Transverse colon (tissue), 4 donors: ENCODE data around the gene SLC19A1. TPM values are rescaled to one million over a fixed set of nuclear protein-coding genes. Genes with fewer than 3 reads are reported as not detected.

Source experiments
- DNase-seq: peaks from one replicate; pipeline ENCODE4 v3.0.0-alpha.2; 2019
- H3K27ac ChIP-seq, 4 donors: fragments of 200-600 bp; sonication (generic); 2 replicates each; pipeline ENCODE4 v1.5.1; 2016 to 2018; ENCODE audit warnings: inconsistent platforms in 4 of 4
- H3K27me3 ChIP-seq: fragments of 200-600 bp; sonication (generic); 2 replicates; pipeline ENCODE4 v1.5.1; 2017; ENCODE audit warnings: inconsistent platforms
- H3K36me3 ChIP-seq, 4 donors: fragments of 200-600 bp; sonication (generic); 2 replicates each; pipeline ENCODE4 v1.5.1; 2017 to 2019; ENCODE audit warnings: inconsistent platforms in 4 of 4
- H3K4me1 ChIP-seq, 4 donors: fragments of 200-600 bp; sonication (generic); 2 replicates each; pipeline ENCODE4 v1.5.1; 2017 to 2020; ENCODE audit warnings: inconsistent platforms in 4 of 4
- H3K4me3 ChIP-seq, 4 donors: fragments of 200-600 bp; sonication (generic); 1 replicate in 1 of 4; 2 replicates in 3 of 4; pipeline versions ENCODE4 v1.5.1 to v1.6.1; 2017 to 2019; ENCODE audit warnings: inconsistent platforms in 4 of 4
- H3K9me3 ChIP-seq, 2 donors: fragments of 200-600 bp; sonication (generic); 2 replicates each; pipeline ENCODE4 v1.5.1; 2017 to 2019; ENCODE audit warnings: inconsistent platforms in 2 of 2
- EP300 ChIP-seq: sonication (generic); formaldehyde crosslinking; IDR thresholded peaks from one replicate; pipeline ENCODE4 v1.6.1; 2017; ENCODE audit warnings: antibody characterized with exemption, low read depth
- POLR2A ChIP-seq: fragments of 450-650 bp; IDR thresholded peaks from one replicate; pipeline ENCODE4 v1.6.1; 2016; ENCODE audit warnings: antibody characterized with exemption, mild to moderate bottlenecking, moderate library complexity
- POLR2AphosphoS5 ChIP-seq, 3 donors: sonication (generic); formaldehyde crosslinking; IDR thresholded peaks; one replicate each; pipeline ENCODE4 v1.6.1; 2016; ENCODE audit warnings: antibody characterized with exemption in 3 of 3
- WGBS, 2 donors: methylation state at CpG; one replicate each; pipeline ENCODE4 v1.1.5; 2018; ENCODE audit warnings: low coverage in 1 of 2; 5-methylcytosine and 5-hydroxymethylcytosine counted together
- in situ Hi-C, 4 donors: fragments of 200-750 bp; cut with MboI; loops; one replicate each; pipeline versions ENCODE4 v1.15.0 to v1.15.1; 2017; ENCODE audit warnings: low sequenced_read_pairs in 3 of 4, low pct_ligation_motif_present in 1 of 4, low pct_unique_long_range_greater_than_20kb in 1 of 4
- intact Hi-C: fragments of 100-400 bp; cut with DNase I; formaldehyde crosslinking; loops from one replicate; pipeline ENCODE4 v1.15.1; 2023; ENCODE audit warnings: low total_unique reads
- small RNA-seq, 4 donors: library from RNA; depleted of rRNA; stranded (forward); fragments of <200 nt; gene quantifications; one replicate each; pipeline ENCODE3, GENCODE V24; 2016
- total RNA-seq, 4 donors: library from RNA; depleted of rRNA; stranded (reverse); fragments of >200 nt; gene quantifications; one replicate each; pipeline ENCODE4 v1.1.0, GENCODE V29; 2016
- TF ChIP-seq, protein P1 (sequence below), 5 experiments: fragments of 200-600 bp in 3 of 5; fragments of 450-650 bp in 2 of 5; sonication (generic) in 3 of 5; IDR thresholded peaks; 1 replicate in 2 of 5; 2 replicates in 3 of 5; pipeline ENCODE4 v1.5.1; 2016 to 2017; ENCODE audit warnings: antibody characterized with exemption in 5 of 5, inconsistent platforms in 3 of 5, mild to moderate bottlenecking in 2 of 5, moderate library complexity in 1 of 5

SLC19A1 gene
- total RNA-seq, 4 donors from 2014 or later: 8.3 to 24.1 (median 17.3) TPM

DNA sequence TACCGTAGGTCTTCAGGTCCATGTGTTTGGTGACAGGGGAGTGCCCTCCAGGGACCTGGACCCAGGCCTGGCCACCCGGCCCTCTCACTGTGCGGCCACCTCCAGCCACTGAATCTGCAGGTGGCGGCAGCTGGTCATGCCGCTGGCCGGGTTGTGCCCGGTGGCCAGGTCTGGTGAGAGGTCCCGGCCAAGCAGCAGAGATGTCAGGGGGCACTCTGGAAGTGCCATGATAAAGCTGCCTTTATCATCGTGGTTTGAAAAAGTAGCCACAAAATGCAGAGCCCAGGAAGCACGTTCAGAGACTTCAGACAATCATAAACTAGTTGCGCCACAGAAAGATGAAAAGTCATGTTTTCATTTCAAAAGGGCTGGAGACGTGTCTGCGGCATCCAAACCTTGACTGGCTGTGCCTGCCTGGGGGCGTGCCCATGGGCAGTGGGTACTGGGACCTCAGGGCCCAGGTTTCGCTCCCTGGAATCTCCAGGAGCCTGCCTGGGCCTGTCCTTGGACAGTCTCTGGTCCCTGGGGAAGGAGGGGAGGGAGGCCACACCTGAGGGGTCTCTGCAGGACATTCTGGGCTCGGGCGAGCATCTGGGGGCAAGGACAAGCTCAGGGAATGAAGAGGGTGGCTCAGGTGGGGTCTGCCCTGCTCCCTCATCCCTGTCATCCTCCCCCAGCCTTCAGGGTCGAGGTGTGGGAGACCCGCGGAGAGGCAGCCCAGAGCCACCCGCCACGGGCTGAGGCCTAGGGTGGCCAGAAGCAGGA is 92.4 kb downstream of the SLC19A1 start:
- Histone ChIP-seq H3K4me1 (peaks cover 0 to 8% (median 2%) of the 10 kb centered on the region in 4 donors), H3K9me3 (no peaks in the 10 kb centered on the region), H3K27ac (no peak overlapping the region), H3K4me3 (no peak overlapping the region), H3K36me3 (no peaks in the 10 kb centered on the region), H3K27me3 (no peaks in the 10 kb centered on the region)
- intact Hi-C loops: no loop called here
- WGBS, 2 donors: 60 to 80% methylated on average over 2 to 22 of the region's 22 CpGs
- in situ Hi-C loops: loop anchor here (10.0 to 25.0 kb wide), 4 partner anchors 163 to 313 kb away; partner anchors contain the start of gene POFUT2 (in 2 of the 4)
- no peak for DNase-seq
- TF ChIP-seq EP300: no peak
- no peak for TF ChIP-seq POLR2A
- TF ChIP-seq POLR2AphosphoS5 (IDR thresholded peaks at IDR 0.05): no peak
- TF ChIP-seq, protein P1, sequence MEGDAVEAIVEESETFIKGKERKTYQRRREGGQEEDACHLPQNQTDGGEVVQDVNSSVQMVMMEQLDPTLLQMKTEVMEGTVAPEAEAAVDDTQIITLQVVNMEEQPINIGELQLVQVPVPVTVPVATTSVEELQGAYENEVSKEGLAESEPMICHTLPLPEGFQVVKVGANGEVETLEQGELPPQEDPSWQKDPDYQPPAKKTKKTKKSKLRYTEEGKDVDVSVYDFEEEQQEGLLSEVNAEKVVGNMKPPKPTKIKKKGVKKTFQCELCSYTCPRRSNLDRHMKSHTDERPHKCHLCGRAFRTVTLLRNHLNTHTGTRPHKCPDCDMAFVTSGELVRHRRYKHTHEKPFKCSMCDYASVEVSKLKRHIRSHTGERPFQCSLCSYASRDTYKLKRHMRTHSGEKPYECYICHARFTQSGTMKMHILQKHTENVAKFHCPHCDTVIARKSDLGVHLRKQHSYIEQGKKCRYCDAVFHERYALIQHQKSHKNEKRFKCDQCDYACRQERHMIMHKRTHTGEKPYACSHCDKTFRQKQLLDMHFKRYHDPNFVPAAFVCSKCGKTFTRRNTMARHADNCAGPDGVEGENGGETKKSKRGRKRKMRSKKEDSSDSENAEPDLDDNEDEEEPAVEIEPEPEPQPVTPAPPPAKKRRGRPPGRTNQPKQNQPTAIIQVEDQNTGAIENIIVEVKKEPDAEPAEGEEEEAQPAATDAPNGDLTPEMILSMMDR (IDR thresholded peaks at IDR 0.05): no peak

DNA sequence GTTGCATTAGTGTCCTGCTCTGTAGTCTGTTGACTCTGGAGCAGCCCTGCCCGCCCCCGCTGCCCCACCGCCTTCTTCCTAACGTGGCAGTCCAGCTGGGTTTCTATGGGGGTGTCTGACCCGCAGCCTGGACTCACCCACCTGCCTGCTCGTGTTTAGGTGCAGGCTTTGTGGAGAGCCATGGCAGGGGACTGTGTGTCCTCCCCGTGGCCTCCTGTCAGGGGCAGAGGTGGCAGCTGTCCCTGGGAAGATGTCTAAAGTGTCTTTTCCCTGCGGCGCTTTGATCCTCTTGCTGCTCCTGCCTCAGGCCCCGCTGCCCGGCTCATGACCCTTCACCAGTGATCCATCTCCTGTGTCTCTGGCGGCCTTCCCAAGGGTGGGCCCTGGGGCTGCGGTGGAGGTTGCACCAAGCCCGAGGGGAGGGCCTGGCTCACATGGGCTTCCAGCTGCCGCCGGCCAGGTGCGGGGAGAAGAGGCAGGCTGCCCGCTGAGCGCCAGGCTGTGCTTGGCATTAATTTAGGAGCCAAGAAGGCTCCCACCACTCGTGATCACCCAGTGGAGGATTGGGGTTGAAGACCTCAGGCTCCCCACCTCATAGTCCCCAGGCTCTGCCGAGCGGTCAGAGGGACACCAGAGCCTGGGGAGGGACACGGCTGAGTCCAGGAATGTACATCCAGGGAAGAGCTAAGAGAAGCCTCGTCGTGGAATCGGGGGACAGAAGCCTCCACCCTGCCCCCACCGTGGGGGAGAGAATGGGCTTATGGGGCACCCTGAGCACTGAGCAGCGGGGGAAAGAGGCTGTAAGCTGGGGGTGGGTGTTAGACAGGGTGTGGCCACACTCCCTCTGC is 93.2 kb downstream of the SLC19A1 start:
- H3K4me1 ChIP-seq: peaks cover 0 to 1% (median under 1%) of the 10 kb centered on the region in 4 donors
- no peaks in the 10 kb centered on the region for H3K9me3 ChIP-seq
- no peak for DNase-seq
- H3K4me3 ChIP-seq: no peak overlapping the region
- intact Hi-C loops (no loop called here), in situ Hi-C loops (loop anchor here in 3 of 4 donors (10.0 to 25.0 kb wide), 3 partner anchors 162 to 312 kb away; partner anchors contain the start of gene POFUT2 (in 1 of the 3))
- no peaks in the 10 kb centered on the region for H3K27me3 ChIP-seq
- 59 to 84% methylated on average over 5 to 28 of the region's 28 CpGs for WGBS, 2 donors
- H3K27ac ChIP-seq: no peak overlapping the region
- no peaks in the 10 kb centered on the region for H3K36me3 ChIP-seq
- TF ChIP-seq, protein P1 (IDR thresholded peaks at IDR 0.05): no peak
- TF ChIP-seq POLR2A (no peak), EP300 (no peak)

DNA sequence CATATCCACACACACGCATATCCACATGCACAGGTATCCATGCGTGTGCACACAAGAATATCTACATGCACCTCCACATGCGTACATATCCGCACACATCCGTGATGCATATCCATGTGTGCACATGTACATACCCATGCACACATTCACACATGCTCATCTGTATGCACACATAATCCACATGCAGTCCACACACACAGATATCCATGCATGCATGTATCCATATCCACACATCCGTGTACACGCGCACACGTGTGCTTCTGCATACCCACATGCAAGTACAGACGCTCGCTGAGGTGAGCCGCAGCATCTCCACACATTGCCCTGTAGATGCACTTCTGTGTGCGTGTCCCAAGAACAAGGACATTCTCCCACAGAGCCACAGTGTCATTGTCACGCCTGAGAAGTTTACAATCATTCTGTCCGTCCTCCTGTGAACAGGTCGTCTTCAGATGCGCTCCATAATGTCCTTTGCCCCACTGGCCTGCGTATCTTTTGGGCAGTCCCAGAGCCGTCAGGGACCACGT is 93.9 kb downstream of the SLC19A1 start:
- H3K9me3 ChIP-seq: no peaks in the 10 kb centered on the region
- no peak overlapping the region for H3K4me3 ChIP-seq
- H3K4me1 ChIP-seq: no peaks in the 10 kb centered on the region
- no peak overlapping the region for H3K27ac ChIP-seq
- TF ChIP-seq POLR2A: no peak
- no peak for TF ChIP-seq EP300
- TF ChIP-seq, protein P1 (IDR thresholded peaks at IDR 0.05): no peak
- no peak for TF ChIP-seq POLR2AphosphoS5 (IDR thresholded peaks at IDR 0.05)
- in situ Hi-C loops (loop anchor here in 3 of 4 donors (10.0 to 25.0 kb wide), 3 partner anchors 161 to 311 kb away; partner anchors contain the start of gene POFUT2 (in 1 of the 3)), intact Hi-C loops (no loop called here)
- H3K27me3 ChIP-seq: no peaks in the 10 kb centered on the region
- WGBS, 2 donors: 84 to 86% methylated on average over 12 to 20 of the region's 20 CpGs
- no peak for DNase-seq
- H3K36me3 ChIP-seq: no peaks in the 10 kb centered on the region

Small RNA genes lying within 50 kb of the gene (small RNA-seq; reads per million reads assigned to genes)
- 0 reads per million in 4 donors for gene MIR6815

Other genes starting within 250 kb of the SLC19A1 start
- gene COL18A1, start 137.3 kb downstream of the SLC19A1 start, total RNA-seq: 100 to 1,000 TPM in 1 of 4 donors, 10 to 100 TPM in 3; 19.3 to 121 (median 23.3) TPM
- 1 to 10 TPM in 3 of 4 donors, under 1 TPM in 1; 0.80 to 7.8 (median 5.3) TPM for gene PCBP3, start 101.3 kb upstream of the SLC19A1 start, total RNA-seq